HG03066 (cell line): Measurements from ENCODE around the gene FRS2.
A peak's percentile ranks its signal among the peaks of the same experiment; 100 is the strongest.

Experiments
- ATAC-seq: cut with Tn5 transposase; IDR thresholded peaks from one replicate; pipeline ENCODE4 v1.9.1; 2021; ENCODE audit warnings: low read depth; ENCODE audit not compliant: unreplicated experiment

Gene FRS2

DNA sequence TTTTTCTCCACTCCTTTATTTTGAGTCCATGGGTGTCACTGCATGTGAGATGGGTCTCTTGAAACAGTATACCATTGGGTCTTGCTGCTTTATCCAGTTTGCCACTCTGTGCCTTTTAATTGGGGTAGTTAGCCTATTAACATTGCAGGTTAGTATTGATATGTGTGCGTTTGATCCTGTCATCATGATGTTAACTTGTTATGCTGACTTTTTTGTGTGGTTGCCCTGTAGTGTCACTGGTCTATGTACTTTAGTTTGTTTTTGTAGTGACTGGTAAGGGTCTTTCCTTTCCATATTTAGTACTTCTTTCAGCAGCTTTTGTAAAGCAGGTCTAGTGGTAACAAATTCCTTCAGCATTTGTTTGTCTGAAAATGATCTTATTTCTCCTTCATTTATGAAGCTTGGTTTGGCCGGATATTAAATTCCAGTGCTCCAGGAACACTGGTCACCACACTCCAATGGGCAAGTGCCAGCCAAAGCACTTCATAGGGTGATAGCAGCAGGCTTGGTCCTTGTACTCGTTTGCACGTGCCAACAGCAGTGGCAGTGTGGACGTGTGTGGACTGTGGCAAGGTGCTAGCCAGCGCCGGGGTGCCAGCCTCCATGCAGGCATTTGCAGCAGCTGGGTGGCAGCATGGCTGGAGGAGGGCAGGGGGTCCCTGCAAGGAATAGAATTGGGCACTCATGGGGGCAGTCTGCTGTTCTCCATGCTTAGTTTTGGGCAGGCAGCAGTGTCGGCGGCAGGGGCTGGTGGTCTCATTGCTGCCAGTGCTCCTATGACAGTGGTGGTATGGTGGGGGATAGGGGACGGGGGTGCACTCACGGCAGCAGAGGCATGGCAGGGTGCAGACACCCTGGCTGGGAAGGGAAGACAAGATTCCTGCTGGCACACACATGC lies 53.5 kb downstream of the FRS2 start:
- no peak for ATAC-seq

- ATAC-seq, result no peak
These were observed 54.1 kb downstream of the FRS2 start for GRCh38 chr12:69524331-69524630.

GRCh38 chr12:69524755-69525469 lies 54.7 kb downstream of the FRS2 start:
- ATAC-seq, result no peak

DNA sequence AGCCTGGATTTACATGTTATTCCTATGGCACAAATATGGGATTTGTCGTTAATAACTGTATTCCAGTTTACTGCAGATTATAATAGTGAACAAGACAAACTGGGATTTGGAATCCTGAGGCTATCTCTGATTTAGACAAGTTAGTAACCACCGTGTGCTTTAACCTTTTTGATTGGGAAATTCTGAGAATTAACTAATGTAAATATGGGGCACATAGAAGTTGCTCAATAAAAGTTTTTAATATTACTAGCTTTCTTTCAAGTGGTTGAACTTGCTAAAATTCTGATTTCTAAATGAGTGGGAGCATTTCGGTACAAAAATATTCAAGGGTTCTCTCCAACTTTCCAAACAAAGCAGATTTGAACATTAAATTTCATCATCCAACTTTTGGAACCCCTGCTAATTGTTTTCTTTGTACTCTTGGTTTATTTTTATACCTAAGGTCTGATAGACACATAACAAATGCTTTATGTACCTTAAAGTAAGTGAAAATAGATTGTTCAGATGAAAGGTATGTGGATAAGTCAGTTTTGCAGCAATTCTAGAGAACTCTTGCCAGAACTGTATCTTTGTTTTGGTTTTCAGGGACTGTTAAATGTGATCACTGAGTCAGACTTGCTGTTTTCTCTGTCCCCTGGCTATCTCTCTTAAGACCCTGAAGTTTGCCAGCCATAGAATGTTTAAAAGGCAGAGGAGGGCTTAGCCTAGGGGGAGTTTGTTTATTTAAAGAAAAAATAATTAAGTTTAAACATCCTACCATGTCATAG lies 57.5 kb downstream of the FRS2 start:
- ATAC-seq, result no peak

GRCh38 chr12:69529021-69529420 lies 58.8 kb downstream of the FRS2 start:
- no peak for ATAC-seq

DNA sequence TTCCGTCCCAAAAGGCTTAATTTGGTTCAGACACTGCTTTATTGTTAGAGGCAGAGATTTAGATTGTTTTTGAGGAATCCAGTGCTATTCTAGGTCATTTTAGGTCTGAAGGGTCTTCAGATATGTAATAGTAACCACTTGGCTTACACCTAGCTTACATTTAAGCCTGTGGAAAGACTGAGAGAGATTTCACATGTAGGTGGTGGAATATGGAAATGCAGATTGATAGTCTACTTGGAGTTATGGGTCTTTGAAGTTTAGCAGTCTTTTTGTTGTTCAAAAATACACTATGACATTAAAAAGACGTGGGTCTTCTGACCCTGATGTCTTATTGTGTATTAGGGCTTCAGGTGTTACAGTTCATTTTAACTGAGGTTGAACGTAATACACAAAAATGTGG lies 63.7 kb downstream of the FRS2 start:
- no peak for ATAC-seq

GRCh38 chr12:69534389-69534822 lies 64.2 kb downstream of the FRS2 start:
- ATAC-seq, result peak; percentile 89

DNA sequence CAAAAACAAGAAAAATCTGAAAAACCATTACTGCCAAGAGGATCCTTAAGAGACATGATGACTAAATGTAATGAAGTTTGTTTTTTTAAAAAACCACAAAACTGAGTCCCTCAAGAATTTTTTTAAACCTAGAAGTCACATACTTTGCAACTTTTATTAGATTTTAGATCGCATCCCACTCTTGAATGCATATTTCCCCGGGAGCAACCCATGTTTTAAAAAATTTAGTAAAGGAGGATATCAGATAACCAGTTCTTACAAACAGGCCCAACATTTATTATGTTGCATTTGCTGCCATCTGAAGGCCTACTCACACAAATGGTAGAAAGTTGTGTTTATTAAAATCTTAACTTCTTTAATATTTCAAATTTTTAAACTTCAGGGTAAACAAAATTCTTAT lies 70.8 kb downstream of the FRS2 start:
- ATAC-seq, result no peak

GRCh38 chr12:69544087-69544486 lies 73.9 kb downstream of the FRS2 start:
- ATAC-seq, result no peak

- ATAC-seq, result no peak
These were observed 74.9 kb downstream of the FRS2 start for GRCh38 chr12:69545081-69545480.

GRCh38 chr12:69546693-69547438 lies 76.7 kb downstream of the FRS2 start:
- peak; percentile 71 for ATAC-seq

- ATAC-seq, result no peak
These were observed 78.5 kb downstream of the FRS2 start for GRCh38 chr12:69548687-69549086.

DNA sequence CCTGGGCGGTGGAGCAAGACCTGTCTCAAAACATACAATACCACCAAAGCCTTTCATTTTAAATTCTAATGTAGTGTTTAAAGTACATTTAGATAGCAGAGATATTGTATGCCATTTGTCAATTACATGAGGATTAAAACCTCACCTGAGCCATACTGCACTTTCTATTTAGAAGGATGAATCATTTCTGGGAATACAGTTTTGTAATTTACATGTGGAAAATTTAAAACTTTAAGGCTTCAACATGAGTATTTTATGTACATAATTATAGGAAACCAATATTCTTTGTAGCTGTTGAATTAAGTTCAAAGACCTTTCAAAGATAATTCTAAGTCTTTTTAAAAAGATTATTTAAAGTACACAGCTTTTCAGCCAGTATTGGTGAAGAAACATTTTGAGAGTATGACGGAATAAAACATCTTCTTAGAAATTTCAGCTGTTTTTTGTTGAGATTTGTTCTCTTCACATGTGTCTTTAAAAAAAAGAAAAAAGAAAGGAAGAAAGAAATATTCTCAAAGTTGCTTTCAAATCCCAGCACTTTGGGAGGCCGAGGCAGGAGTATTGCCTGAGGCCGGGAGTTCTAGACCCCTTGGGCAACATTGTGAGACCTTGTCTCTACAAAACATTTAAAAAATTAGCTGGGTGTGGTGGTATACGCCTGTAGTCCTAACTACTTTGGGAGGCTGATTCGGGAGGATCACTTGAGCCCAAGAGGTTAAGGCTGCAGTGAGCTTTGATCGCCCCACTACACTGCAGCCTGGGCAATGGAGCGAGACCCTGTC lies 80.6 kb downstream of the FRS2 start:
- ATAC-seq, result no peak

- no peak for ATAC-seq
These were observed 83.5 kb downstream of the FRS2 start for GRCh38 chr12:69553628-69554248.

- no peak for ATAC-seq
These were observed 85.3 kb downstream of the FRS2 start for GRCh38 chr12:69555461-69555860.

GRCh38 chr12:69556383-69556782 lies 86.2 kb downstream of the FRS2 start:
- ATAC-seq, result no peak

DNA sequence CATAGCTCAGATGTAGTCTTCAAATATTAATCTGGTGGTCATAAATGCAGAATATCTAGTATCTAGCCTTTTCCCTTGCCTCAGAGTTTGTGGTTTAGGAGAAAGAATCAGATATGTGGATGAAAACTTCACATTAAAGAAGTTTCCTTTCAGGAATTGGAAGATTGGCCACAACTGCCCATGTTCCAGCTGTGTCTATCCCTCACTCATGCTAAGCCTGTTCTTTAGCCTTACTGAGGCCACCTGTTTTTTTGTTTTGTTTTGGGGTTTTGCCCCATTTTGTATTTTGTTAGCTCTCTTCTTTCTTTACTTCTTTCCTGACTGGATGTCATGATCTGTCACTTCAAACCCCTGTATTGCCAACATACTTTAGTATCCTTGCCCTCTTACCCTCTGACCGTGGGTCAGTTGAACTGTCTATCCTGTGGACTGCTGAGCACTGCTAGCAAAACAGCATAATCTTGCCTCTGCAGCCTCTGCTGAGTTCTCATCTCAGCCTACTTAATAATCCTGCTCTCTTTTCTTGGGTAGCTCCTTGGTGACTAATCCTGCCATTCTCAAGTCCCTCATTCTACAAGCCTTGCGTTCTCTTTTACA lies 93.1 kb downstream of the FRS2 start:
- ATAC-seq, result no peak

DNA sequence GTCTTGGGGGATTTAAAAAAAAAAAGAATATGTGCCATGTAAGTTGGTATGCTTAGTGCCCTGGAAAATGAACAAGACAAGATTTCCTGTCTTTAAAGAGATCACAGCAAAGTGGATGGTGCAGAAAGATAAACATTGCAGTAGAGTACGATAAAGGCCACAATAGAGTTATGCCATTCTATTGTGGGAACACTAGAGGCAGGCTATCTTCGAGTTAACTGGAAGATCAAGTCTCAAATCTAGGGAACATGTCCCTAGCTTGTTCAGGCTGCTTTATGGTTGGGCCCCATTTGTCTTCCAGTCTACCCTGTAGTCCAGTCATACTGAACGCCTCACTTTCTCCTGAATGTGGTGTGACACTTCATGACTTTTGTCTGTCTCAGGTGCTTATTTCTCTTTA lies 96.4 kb downstream of the FRS2 start:
- no peak for ATAC-seq

- ATAC-seq, result no peak
These were observed 99.0 kb downstream of the FRS2 start for GRCh38 chr12:69569236-69569635.
